Ectodermal cell (in vitro differentiated cells): ENCODE results near the gene PCYT2.
A peak's percentile ranks its signal among the peaks of the same experiment; 100 is the strongest.

Experiments used
- H3K27ac ChIP-seq: 2 replicates; pipeline ENCODE4 v1.7.0; 2013; ENCODE audit warnings: mild to moderate bottlenecking, low read depth, low read length; ENCODE audit not compliant: insufficient read depth, poor library complexity, severe bottlenecking
- H3K27me3 ChIP-seq: 2 replicates; pipeline ENCODE4 v1.7.0; 2013; ENCODE audit warnings: mild to moderate bottlenecking, low read length; ENCODE audit not compliant: insufficient read depth, control insufficient read depth, poor library complexity, severe bottlenecking
- H3K36me3 ChIP-seq: one replicate; pipeline ENCODE4 v1.7.0; 2013; ENCODE audit warnings: low read length; ENCODE audit not compliant: control insufficient read depth, insufficient read depth
- H3K4me1 ChIP-seq: one replicate; pipeline ENCODE4 v1.7.0; 2013; ENCODE audit warnings: low read length; ENCODE audit not compliant: control insufficient read depth, insufficient read depth
- H3K4me3 ChIP-seq: 2 replicates; pipeline ENCODE4 v1.7.0; 2013; ENCODE audit warnings: low read depth, low read length, control low read depth; ENCODE audit not compliant: insufficient read depth
- H3K9me3 ChIP-seq: 2 replicates; pipeline ENCODE4 v1.7.0; 2013; ENCODE audit warnings: mild to moderate bottlenecking, low read length, moderate library complexity; ENCODE audit not compliant: control insufficient read depth
- WGBS, 2 experiments: methylation state at CpG; one replicate each; pipeline ENCODE4 v1.1.7; 2013; ENCODE audit warnings: missing lambda C conversion rate in 2 of 2; 5-methylcytosine and 5-hydroxymethylcytosine counted together

PCYT2 gene

DNA sequence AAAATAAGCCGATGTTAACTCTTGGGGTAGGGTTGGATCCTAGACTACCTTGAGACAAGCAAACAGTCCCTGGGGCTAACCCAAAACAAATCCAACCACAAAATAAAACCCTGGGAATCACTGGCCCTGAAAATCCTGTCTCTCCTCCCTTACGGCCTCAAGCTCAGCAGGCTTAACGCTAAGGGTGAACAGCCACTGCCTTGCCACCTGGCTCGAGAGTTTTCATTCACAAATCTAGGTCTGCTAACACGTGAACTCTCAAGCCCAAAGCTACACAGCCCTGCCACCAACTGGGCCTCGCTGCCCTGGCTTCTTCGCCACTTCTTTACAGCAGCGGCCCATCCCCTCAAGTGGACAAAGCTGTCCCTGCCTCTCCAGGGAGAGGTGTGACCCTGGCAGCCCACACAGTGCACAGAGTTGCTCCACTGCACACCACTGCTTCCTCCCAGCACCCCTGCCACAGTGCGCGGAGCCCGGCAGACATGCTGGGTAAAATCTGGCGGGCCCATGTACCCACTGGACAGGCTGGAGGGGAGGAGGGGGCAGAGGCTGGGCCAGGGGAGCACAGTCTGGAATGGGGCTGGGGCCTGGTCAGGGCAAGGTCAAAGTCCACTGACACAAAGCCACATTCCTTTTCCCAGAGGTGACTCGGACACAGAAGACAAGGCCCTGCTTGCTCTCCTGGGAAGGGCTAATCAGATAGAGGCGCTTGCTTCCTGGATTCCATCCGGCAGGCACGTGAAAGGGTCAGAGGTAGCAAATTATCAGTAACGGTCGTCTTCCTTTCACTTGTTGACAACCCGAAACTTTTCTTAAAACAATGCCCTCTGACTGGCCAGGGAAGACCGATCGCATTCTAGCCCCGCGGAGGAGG, 996 bp downstream of the PCYT2 start:
- Histone ChIP-seq H3K4me3 (peak overlapping the region; percentile 59), H3K36me3 (peaks cover 12% of the 10 kb centered on the region)
- 49 to 51% methylated on average over 23 of the region's 23 CpGs for WGBS, 2 experiments

GRCh38 chr17:81909231-81909630, 2.0 kb downstream of the PCYT2 start:
- H3K4me1 ChIP-seq = peaks cover 7% of the 10 kb centered on the region
- peaks cover 9% of the 10 kb centered on the region for H3K36me3 ChIP-seq
- WGBS, 2 experiments = 92 to 95% methylated on average over 12 of the region's 12 CpGs
- no peak overlapping the region for H3K4me3 ChIP-seq
- no peaks in the 10 kb centered on the region for H3K9me3 ChIP-seq
- peaks cover 15% of the 10 kb centered on the region for H3K27me3 ChIP-seq
- no peak overlapping the region for H3K27ac ChIP-seq

More for the DNA sequence above, 996 bp downstream of the PCYT2 start:
- no peaks in the 10 kb centered on the region for H3K9me3 ChIP-seq
- peaks cover 15% of the 10 kb centered on the region for H3K27me3 ChIP-seq
- H3K27ac ChIP-seq = no peak overlapping the region
- H3K4me1 ChIP-seq = peaks cover 7% of the 10 kb centered on the region

GRCh38 chr17:81908793-81909192, 2.4 kb downstream of the PCYT2 start:
- no peak overlapping the region for H3K4me3 ChIP-seq
- H3K36me3 ChIP-seq = peaks cover 5% of the 10 kb centered on the region

GRCh38 chr17:81907219-81908145, 3.7 kb downstream of the PCYT2 start:
- H3K9me3 ChIP-seq = no peaks in the 10 kb centered on the region
- H3K4me1 ChIP-seq = peaks cover 7% of the 10 kb centered on the region
- H3K4me3 ChIP-seq = no peak overlapping the region
- WGBS, 2 experiments = 94 to 95% methylated on average over 26 of the region's 26 CpGs
- H3K27me3 ChIP-seq = peaks cover 24% of the 10 kb centered on the region
- H3K36me3 ChIP-seq = no peaks in the 10 kb centered on the region
- no peak overlapping the region for H3K27ac ChIP-seq

More at GRCh38 chr17:81908793-81909192, 2.4 kb downstream of the PCYT2 start:
- Histone ChIP-seq H3K4me1 (peaks cover 7% of the 10 kb centered on the region), H3K27ac (no peak overlapping the region), H3K9me3 (no peaks in the 10 kb centered on the region), H3K27me3 (peaks cover 15% of the 10 kb centered on the region)
- WGBS, 2 experiments = 92 to 95% methylated on average over 11 of the region's 11 CpGs

GRCh38 chr17:81906476-81907218, 4.6 kb downstream of the PCYT2 start:
- Histone ChIP-seq H3K9me3 (no peaks in the 10 kb centered on the region), H3K4me3 (no peak overlapping the region), H3K4me1 (peaks cover 7% of the 10 kb centered on the region), H3K36me3 (no peaks in the 10 kb centered on the region), H3K27me3 (peaks cover 33% of the 10 kb centered on the region), H3K27ac (no peak overlapping the region)
- WGBS, 2 experiments = 92% methylated on average over 15 of the region's 15 CpGs

DNA sequence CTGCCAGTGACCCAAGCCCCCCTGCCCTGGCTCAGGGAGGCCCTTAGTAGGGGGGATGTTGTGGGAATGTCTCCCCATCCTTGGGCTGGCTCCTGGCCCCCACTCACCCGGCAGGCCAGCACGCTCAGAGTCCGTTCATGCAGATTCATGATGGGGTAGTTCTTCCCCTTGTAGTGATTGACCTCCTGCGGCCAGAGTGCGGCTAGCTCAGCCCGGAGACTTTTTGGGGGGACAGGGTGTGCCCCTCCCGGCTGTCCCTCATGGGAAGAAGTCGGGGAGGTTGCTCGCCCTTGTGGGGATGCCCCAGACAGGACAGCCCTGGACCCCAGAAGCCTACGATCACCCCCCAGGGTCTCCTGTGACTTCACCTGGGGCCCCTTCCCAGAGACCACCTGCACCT, 5.2 kb downstream of the PCYT2 start:
- Histone ChIP-seq H3K36me3 (no peaks in the 10 kb centered on the region), H3K4me1 (peaks cover 7% of the 10 kb centered on the region), H3K27me3 (peaks cover 39% of the 10 kb centered on the region), H3K9me3 (no peaks in the 10 kb centered on the region), H3K27ac (no peak overlapping the region), H3K4me3 (no peak overlapping the region)
- WGBS, 2 experiments = 94% methylated on average over 10 of the region's 10 CpGs

- Histone ChIP-seq H3K36me3 (no peaks in the 10 kb centered on the region), H3K9me3 (no peaks in the 10 kb centered on the region), H3K4me1 (peaks cover 5% of the 10 kb centered on the region), H3K27ac (no peak overlapping the region), H3K27me3 (peaks cover 39% of the 10 kb centered on the region), H3K4me3 (no peak overlapping the region)
- 92 to 94% methylated on average over 16 of the region's 16 CpGs for WGBS, 2 experiments
Measured at GRCh38 chr17:81905424-81905875, 5.7 kb downstream of the PCYT2 start.

DNA sequence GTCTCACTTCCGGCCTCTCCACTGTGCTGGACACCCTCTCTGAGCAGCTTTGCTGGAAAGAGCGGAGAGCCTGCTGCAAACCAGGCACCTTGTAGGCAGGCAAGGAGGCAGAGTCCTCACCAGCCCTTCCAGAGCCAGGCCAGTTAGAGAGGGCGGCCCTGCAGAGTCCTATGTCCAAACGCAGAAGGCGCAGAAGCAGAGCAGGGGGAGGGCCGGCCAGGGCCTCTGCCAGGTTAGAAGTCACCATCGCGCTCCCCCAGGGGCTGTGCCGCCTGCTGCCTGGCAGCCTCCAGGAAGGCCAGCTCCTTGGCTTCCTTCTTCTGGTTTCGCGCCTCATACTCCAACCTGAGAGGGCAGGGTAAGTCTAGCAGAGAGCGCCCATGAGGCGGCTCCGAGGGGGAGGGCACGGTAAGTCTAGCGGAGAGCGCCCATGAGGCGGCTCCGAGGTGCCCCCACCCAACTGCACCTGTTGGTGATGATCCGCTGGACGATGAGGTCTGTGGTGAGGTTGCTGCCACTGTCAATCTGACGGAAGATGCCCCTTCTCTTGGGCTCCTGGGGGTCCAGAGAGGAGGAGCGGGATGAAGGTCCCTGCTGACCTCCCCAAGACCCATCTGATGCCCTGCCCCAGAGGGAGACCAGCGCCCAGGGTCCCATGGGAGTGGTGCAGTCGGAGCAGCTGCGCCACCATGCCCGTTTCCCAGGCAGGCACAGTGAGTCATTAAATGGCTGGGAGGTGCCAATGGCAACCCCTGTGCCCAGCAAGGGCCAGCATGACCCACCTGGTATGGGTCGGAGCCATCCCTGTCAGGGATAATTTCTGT, 6.4 kb downstream of the PCYT2 start:
- Histone ChIP-seq H3K4me1 (no peaks in the 10 kb centered on the region), H3K27me3 (peaks cover 33% of the 10 kb centered on the region), H3K36me3 (peaks cover 3% of the 10 kb centered on the region), H3K4me3 (no peak overlapping the region), H3K27ac (no peak overlapping the region), H3K9me3 (no peaks in the 10 kb centered on the region)
- WGBS, 2 experiments = 91% methylated on average over 28 of the region's 28 CpGs

DNA sequence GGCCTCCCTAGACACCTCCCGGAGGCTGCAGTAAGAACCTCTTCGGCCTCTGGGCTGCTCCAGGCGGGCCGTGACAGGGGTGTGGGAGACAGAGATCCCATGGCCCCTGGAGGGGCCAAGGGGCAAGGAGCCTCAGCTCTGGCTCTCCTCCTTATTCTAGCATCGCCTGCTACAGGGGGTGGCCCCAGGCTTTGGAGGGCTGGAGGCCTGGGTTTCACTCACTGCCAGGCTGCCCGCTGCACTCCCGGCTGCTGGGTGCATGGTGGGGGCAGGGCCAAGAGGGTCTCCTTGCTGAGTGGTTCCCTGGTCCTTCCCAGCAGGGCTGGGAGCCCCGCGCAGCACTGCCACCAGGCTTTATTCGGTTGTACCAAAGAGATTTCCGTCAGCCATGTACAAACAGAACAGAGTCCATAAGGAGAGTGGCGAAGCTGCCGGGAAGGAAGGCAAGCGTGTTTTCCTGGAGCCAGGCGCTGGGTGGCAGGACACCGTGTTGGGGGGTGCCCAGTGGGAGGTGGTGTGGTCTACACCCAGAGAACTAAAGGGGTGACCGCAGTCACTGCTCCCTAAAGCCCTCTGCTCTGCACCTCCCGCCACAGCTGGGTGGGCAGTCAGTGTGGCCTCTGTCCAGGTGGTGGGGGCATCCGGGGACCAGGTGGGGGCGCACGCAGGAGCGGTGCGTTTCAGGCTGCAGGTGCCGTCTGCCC, 7.2 kb downstream of the PCYT2 start:
- Histone ChIP-seq H3K27me3 (peaks cover 30% of the 10 kb centered on the region), H3K4me1 (no peaks in the 10 kb centered on the region), H3K4me3 (no peak overlapping the region), H3K27ac (no peak overlapping the region), H3K9me3 (no peaks in the 10 kb centered on the region), H3K36me3 (peaks cover 11% of the 10 kb centered on the region)
- whole genome bisulfite sequencing, 2 experiments = 94 to 95% methylated on average over 24 of the region's 24 CpGs
